Measurements from ENCODE around the gene UBQLN4.

DNA sequence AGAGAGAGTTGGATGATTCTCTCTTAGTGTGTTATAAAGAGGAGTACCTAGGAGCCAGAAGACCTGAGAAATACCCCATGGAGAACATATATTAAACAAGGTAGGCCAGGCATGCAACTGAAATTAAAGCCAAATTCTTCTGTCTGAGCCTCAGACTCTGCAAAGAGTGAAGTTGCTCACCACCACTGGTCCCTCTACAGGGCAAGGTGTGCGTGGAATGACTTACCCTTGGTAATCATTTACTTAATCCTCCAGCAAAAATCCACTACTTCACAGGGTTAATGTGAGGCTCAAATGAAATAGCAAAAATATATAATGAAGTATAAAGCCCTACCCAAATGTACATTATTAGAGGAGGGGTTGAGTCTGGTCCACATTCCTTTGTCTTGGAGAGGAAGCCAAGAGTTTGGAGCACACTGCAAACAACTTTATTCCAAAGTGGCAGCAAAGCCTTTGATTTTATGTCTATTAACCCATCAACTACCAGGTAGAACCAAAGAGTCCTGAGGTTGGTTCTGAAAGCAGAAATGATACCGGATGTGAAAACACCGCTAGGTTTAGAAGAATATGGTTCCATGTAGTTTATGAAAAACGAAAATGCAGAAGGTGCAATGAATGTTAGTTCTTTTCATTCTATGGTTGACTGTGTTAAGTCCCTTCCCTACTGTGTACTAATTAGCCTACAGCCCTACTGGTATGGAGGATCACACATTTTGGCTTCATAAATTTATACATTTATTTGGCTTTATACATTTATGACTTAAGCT is 41.4 kb downstream of the UBQLN4 start:
- TF ChIP-seq, protein P1, sequence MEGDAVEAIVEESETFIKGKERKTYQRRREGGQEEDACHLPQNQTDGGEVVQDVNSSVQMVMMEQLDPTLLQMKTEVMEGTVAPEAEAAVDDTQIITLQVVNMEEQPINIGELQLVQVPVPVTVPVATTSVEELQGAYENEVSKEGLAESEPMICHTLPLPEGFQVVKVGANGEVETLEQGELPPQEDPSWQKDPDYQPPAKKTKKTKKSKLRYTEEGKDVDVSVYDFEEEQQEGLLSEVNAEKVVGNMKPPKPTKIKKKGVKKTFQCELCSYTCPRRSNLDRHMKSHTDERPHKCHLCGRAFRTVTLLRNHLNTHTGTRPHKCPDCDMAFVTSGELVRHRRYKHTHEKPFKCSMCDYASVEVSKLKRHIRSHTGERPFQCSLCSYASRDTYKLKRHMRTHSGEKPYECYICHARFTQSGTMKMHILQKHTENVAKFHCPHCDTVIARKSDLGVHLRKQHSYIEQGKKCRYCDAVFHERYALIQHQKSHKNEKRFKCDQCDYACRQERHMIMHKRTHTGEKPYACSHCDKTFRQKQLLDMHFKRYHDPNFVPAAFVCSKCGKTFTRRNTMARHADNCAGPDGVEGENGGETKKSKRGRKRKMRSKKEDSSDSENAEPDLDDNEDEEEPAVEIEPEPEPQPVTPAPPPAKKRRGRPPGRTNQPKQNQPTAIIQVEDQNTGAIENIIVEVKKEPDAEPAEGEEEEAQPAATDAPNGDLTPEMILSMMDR (IDR thresholded peaks at IDR 0.05) = no peak
- TF ChIP-seq POLR2A (IDR thresholded peaks at IDR 0.05) = no peak
